Mesenchymal stem cell (in vitro differentiated cells and primary cell): ENCODE data around the gene BABAM2.
A peak's percentile ranks its signal among the peaks of the same experiment; 100 is the strongest.

ENCODE experiments used
- DNase-seq: peaks from one replicate; pipeline ENCODE4 v3.0.0-alpha.2; 2013
- H2AFZ ChIP-seq: one replicate; pipeline ENCODE4 v1.6.1; 2013; ENCODE audit warnings: low read depth, mild to moderate bottlenecking, control low read depth, inconsistent platforms, low read length, moderate library complexity
- H2AK5ac ChIP-seq: 2 replicates; pipeline ENCODE4 v1.6.1; 2013; ENCODE audit warnings: low read length, moderate library complexity, mild to moderate bottlenecking, inconsistent platforms; ENCODE audit not compliant: severe bottlenecking
- H2BK120ac ChIP-seq: one replicate; pipeline ENCODE4 v1.6.1; 2013; ENCODE audit warnings: low read depth, mild to moderate bottlenecking, inconsistent platforms, low read length, moderate library complexity
- H2BK12ac ChIP-seq, 2 experiments: one replicate each; pipeline ENCODE4 v1.6.1; 2013; ENCODE audit warnings: inconsistent platforms in 2 of 2, low read length in 2 of 2, mild to moderate bottlenecking in 2 of 2, moderate library complexity in 2 of 2, control low read depth in 1 of 2
- H2BK15ac ChIP-seq: one replicate; pipeline ENCODE4 v1.6.1; 2013; ENCODE audit warnings: mild to moderate bottlenecking, low read depth, inconsistent platforms; ENCODE audit not compliant: poor library complexity, severe bottlenecking
- H2BK5ac ChIP-seq: 2 replicates; pipeline ENCODE4 v1.6.1; 2013; ENCODE audit warnings: low read depth, mild to moderate bottlenecking, low read length, control low read depth, inconsistent platforms; ENCODE audit not compliant: poor library complexity, severe bottlenecking
- H3K14ac ChIP-seq, 2 experiments: one replicate each; pipeline ENCODE4 v1.6.1; 2013; ENCODE audit warnings: inconsistent platforms in 2 of 2, low read length in 2 of 2, control low read depth in 1 of 2, mild to moderate bottlenecking in 1 of 2, moderate library complexity in 1 of 2
- H3K18ac ChIP-seq, 2 experiments: one replicate each; pipeline ENCODE4 v1.6.1; 2013; ENCODE audit warnings: inconsistent platforms in 2 of 2, low read length in 2 of 2, control low read depth in 1 of 2, low read depth in 1 of 2, mild to moderate bottlenecking in 1 of 2
- H3K23ac ChIP-seq, 2 experiments: one replicate each; pipeline ENCODE4 v1.6.1; 2013; ENCODE audit warnings: inconsistent platforms in 2 of 2, low read length in 2 of 2, mild to moderate bottlenecking in 2 of 2, moderate library complexity in 2 of 2, control low read depth in 1 of 2
- H3K27ac ChIP-seq: 2 replicates; pipeline ENCODE4 v1.5.1; 2013; ENCODE audit warnings: mild to moderate bottlenecking, moderate library complexity, low read length, control low read depth, inconsistent platforms; ENCODE audit not compliant: poor library complexity, severe bottlenecking
- H3K27me3 ChIP-seq, 2 experiments: 2 replicates each; pipeline versions ENCODE4 v1.6.1 to v1.7.0; 2013; ENCODE audit warnings: low read length in 2 of 2, mild to moderate bottlenecking in 2 of 2, moderate library complexity in 2 of 2, control low read depth in 1 of 2, inconsistent platforms in 1 of 2; ENCODE audit not compliant: control insufficient read depth in 1 of 2, insufficient read depth in 1 of 2
- H3K36me3 ChIP-seq, 2 experiments: 2 replicates each; pipeline versions ENCODE4 v1.6.1 to v1.7.0; 2013; ENCODE audit warnings: low read length in 2 of 2, control low read depth in 1 of 2, inconsistent platforms in 1 of 2, low read depth in 1 of 2, mild to moderate bottlenecking in 1 of 2; ENCODE audit not compliant: insufficient read depth in 2 of 2, control insufficient read depth in 1 of 2
- H3K4ac ChIP-seq, 2 experiments: one replicate each; pipeline ENCODE4 v1.6.1; 2013; ENCODE audit warnings: inconsistent platforms in 2 of 2, low read length in 2 of 2, mild to moderate bottlenecking in 2 of 2, moderate library complexity in 2 of 2, control low read depth in 1 of 2, low read depth in 1 of 2
- H3K4me1 ChIP-seq: 2 replicates; pipeline ENCODE4 v1.6.1; 2013; ENCODE audit warnings: low read depth, low read length, control low read depth; ENCODE audit not compliant: control insufficient read depth, insufficient read depth
- H3K4me2 ChIP-seq: 2 replicates; pipeline ENCODE4 v1.6.1; 2013; ENCODE audit warnings: low read length, mild to moderate bottlenecking, inconsistent platforms; ENCODE audit not compliant: poor library complexity, severe bottlenecking
- H3K4me3 ChIP-seq, 2 experiments: 2 replicates each; pipeline versions ENCODE4 v1.5.1 to v1.7.0; 2013; ENCODE audit warnings: low read length in 2 of 2, mild to moderate bottlenecking in 2 of 2, control low read depth in 1 of 2, low read depth in 1 of 2; ENCODE audit not compliant: insufficient read depth in 1 of 2
- H3K79me1 ChIP-seq: replicated peaks from 2 replicates; pipeline ENCODE4 v1.6.1; 2013; ENCODE audit warnings: mild to moderate bottlenecking, control low read depth, low read length, inconsistent platforms; ENCODE audit not compliant: poor library complexity, severe bottlenecking
- H3K9ac ChIP-seq: 2 replicates; pipeline ENCODE4 v1.7.0; 2013; ENCODE audit warnings: mild to moderate bottlenecking, low read length, moderate library complexity
- H3K9me3 ChIP-seq: 2 replicates; pipeline ENCODE4 v1.7.0; 2013; ENCODE audit warnings: mild to moderate bottlenecking, low read length; ENCODE audit not compliant: control insufficient read depth
- H4K8ac ChIP-seq: one replicate; pipeline ENCODE4 v1.6.1; 2013; ENCODE audit warnings: inconsistent platforms, mild to moderate bottlenecking, low read length, moderate library complexity
- H4K91ac ChIP-seq: one replicate; pipeline ENCODE4 v1.6.1; 2013; ENCODE audit warnings: mild to moderate bottlenecking, low read length, inconsistent platforms
- WGBS: methylation state at CpG from one replicate; pipeline ENCODE4 v1.1.7; 2013; ENCODE audit warnings: mixed read lengths; 5-methylcytosine and 5-hydroxymethylcytosine counted together

The BABAM2 gene

DNA sequence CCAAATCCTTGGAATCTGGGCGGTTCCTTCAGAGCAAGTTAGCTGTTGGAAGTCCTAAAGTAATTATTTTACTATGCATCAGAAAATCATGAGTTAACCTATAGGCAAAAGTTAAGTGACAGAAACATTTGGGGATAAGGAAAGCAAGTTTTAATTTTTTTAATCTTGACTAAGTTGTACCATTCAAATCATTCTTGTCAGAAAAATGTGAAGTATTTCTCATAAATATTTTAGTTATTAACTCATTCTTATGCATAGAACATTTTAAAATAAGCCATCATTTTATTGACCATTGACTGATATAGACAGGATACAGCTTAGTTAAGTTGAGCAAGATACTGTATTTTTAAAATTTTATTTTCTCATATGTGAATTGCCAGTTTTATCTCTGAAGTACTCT lies 403.9 kb downstream of the BABAM2 start:
- H3K14ac ChIP-seq = no peak overlapping the region
- H3K4ac ChIP-seq = no peak overlapping the region
- no CpG with 5 or more reads among the region's 1 CpG for WGBS
- H3K9me3 ChIP-seq = no peaks in the 10 kb centered on the region
- H3K4me2 ChIP-seq = no peak overlapping the region
- H3K23ac ChIP-seq = no peak overlapping the region
- no peak overlapping the region for H2BK120ac ChIP-seq
- H2AK5ac ChIP-seq = no peak overlapping the region
- no peak overlapping the region for H2BK12ac ChIP-seq
- H3K4me3 ChIP-seq = no peak overlapping the region
- no peak overlapping the region for H4K8ac ChIP-seq
- no peak overlapping the region for H3K9ac ChIP-seq
- H2BK15ac ChIP-seq = no peak overlapping the region
- no peak overlapping the region for H2AFZ ChIP-seq
- H3K27me3 ChIP-seq = no peaks in the 10 kb centered on the region
- H3K36me3 ChIP-seq = peaks cover 0 to 16% of the 10 kb centered on the region in 2 experiments
- H3K18ac ChIP-seq = no peak overlapping the region
- H3K79me1 ChIP-seq = no peaks in the 10 kb centered on the region
- H4K91ac ChIP-seq = no peak overlapping the region
- DNase-seq = no peak
- H3K27ac ChIP-seq = no peak overlapping the region
- H3K4me1 ChIP-seq = peaks cover 2% of the 10 kb centered on the region
- no peak overlapping the region for H2BK5ac ChIP-seq

- no peak overlapping the region for H3K14ac ChIP-seq
- no peak overlapping the region for H3K4ac ChIP-seq
- no peak overlapping the region for H3K4me2 ChIP-seq
- no peak overlapping the region for H3K4me3 ChIP-seq
- no peak overlapping the region for H2AFZ ChIP-seq
- peak; percentile 84 for DNase-seq
- peaks cover 4% of the 10 kb centered on the region for H3K4me1 ChIP-seq
- H3K27ac ChIP-seq = no peak overlapping the region
- no peak overlapping the region for H3K9ac ChIP-seq
- H2BK15ac ChIP-seq = no peak overlapping the region
- no peak overlapping the region for H2BK5ac ChIP-seq
- no peaks in the 10 kb centered on the region for H3K27me3 ChIP-seq
- H3K79me1 ChIP-seq = no peaks in the 10 kb centered on the region
- H3K36me3 ChIP-seq = peaks cover 0 to 28% of the 10 kb centered on the region in 2 experiments
- H4K91ac ChIP-seq = no peak overlapping the region
- H2BK120ac ChIP-seq = no peak overlapping the region
- H3K18ac ChIP-seq = no peak overlapping the region
- H4K8ac ChIP-seq = no peak overlapping the region
- H3K9me3 ChIP-seq = no peaks in the 10 kb centered on the region
- no peak overlapping the region for H3K23ac ChIP-seq
- WGBS = 39% methylated on average over 7 of the region's 7 CpGs
- H2AK5ac ChIP-seq = no peak overlapping the region
- H2BK12ac ChIP-seq = no peak overlapping the region
Observed at GRCh38 chr2:28296243-28296642, 405.7 kb downstream of the BABAM2 start.

DNA sequence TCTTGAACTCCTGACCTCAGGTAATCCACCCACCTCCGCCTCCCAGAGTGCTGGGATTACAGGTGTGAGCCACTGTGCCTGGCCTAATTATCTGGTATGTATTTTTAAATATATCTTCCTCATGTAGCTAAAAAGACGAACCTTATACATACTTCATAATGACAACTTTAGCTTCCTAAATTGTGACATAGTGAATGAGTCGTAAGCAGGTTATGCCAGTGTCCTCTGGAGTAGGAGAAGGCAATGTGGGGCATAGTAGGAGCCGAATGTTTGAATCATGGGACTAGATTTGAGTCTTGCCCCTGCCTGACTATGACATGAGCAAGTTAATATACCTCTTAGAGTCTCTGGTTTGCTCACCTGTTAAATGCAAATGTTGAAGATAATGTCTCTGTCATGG lies 406.4 kb downstream of the BABAM2 start:
- Histone ChIP-seq H3K23ac (no peak overlapping the region), H3K9ac (no peak overlapping the region), H3K4me2 (no peak overlapping the region), H2AFZ (no peak overlapping the region), H2AK5ac (no peak overlapping the region), H3K4me1 (peaks cover 6% of the 10 kb centered on the region), H4K8ac (no peak overlapping the region), H3K4me3 (no peak overlapping the region), H2BK12ac (no peak overlapping the region), H3K27me3 (no peaks in the 10 kb centered on the region), H3K18ac (no peak overlapping the region), H3K14ac (no peak overlapping the region), H2BK5ac (no peak overlapping the region), H3K27ac (no peak overlapping the region), H3K36me3 (peaks cover 0 to 33% of the 10 kb centered on the region in 2 experiments), H2BK15ac (no peak overlapping the region), H2BK120ac (no peak overlapping the region), H3K9me3 (no peaks in the 10 kb centered on the region), H4K91ac (no peak overlapping the region), H3K4ac (no peak overlapping the region), H3K79me1 (no peaks in the 10 kb centered on the region)
- 44% methylated on average over 3 of the region's 4 CpGs for WGBS
- DNase-seq = peak; percentile 65

DNA sequence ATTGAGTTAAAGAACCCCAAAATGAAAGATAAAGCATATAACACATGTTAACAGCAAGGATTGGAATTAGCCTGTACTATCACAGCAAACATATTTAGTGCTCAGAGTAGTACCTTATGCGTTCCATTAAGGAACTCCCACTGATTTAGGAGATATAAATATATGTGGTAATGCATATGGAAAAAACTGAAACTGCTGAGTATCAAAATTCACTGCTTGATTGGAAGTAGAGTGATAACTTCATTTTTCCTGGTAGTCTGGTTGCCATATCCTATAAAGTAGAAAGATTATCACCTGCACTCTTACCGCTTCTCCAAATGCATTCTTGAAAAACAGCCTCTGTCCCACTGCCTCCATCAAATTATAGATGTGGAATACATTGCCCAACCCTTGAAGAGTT lies 407.0 kb downstream of the BABAM2 start:
- Histone ChIP-seq H3K9ac (no peak overlapping the region), H2BK120ac (no peak overlapping the region), H3K18ac (no peak overlapping the region), H4K8ac (no peak overlapping the region), H3K4ac (no peak overlapping the region), H3K27ac (no peak overlapping the region), H3K79me1 (no peaks in the 10 kb centered on the region), H3K36me3 (peaks cover 0 to 36% of the 10 kb centered on the region in 2 experiments), H3K14ac (no peak overlapping the region), H2AFZ (no peak overlapping the region), H3K27me3 (no peaks in the 10 kb centered on the region), H4K91ac (no peak overlapping the region), H3K4me1 (peaks cover 5% of the 10 kb centered on the region), H2BK15ac (no peak overlapping the region), H3K4me3 (no peak overlapping the region), H3K23ac (no peak overlapping the region), H2BK12ac (no peak overlapping the region), H2BK5ac (no peak overlapping the region), H3K9me3 (no peaks in the 10 kb centered on the region), H3K4me2 (no peak overlapping the region), H2AK5ac (no peak overlapping the region)
- DNase-seq = no peak
- WGBS = 100% methylated on average over 1 of the region's 2 CpGs
